Ovary (tissue), 9 donors: ENCODE results near the gene KIRREL1. TPM values are rescaled to one million over a fixed set of nuclear protein-coding genes. Genes with fewer than 3 reads are reported as not detected.

ENCODE experiments used
- DNase-seq, 5 donors: peaks; one replicate each; pipeline ENCODE4 v3.0.0-alpha.2; 2019 to 2020
- H3K27ac ChIP-seq, 2 donors: fragments of 200-600 bp; one replicate each; pipeline versions ENCODE4 v1.5.1 to v1.8.0; 2019 to 2022
- H3K27me3 ChIP-seq: fragments of 200-600 bp; one replicate; pipeline ENCODE4 v1.8.0; 2022
- H3K36me3 ChIP-seq: fragments of 200-600 bp; sonication (generic); one replicate; pipeline ENCODE4 v1.5.1; 2019
- H3K4me1 ChIP-seq: one replicate; pipeline ENCODE4 v1.8.1; 2013; ENCODE audit warnings: mild to moderate bottlenecking, moderate library complexity; ENCODE audit not compliant: insufficient read depth
- H3K4me3 ChIP-seq: fragments of 200-600 bp; sonication (generic); one replicate; pipeline ENCODE4 v1.5.1; 2017
- H3K9me3 ChIP-seq, 2 donors: fragments of 200-600 bp in 1 of 2; sonication (generic) in 1 of 2; one replicate each; pipeline versions ENCODE4 v1.5.1 to v1.8.1; 2013 to 2019; ENCODE audit warnings: mild to moderate bottlenecking in 1 of 2, moderate library complexity in 1 of 2
- CTCF ChIP-seq, 3 donors: fragments of 450-650 bp in 2 of 3; fragments of 200-600 bp in 1 of 3; IDR thresholded peaks; one replicate each; pipeline versions ENCODE4 v1.5.1 to v1.8.0; 2016 to 2022; ENCODE audit warnings: antibody characterized with exemption in 3 of 3, mild to moderate bottlenecking in 1 of 3
- EP300 ChIP-seq: sonication (generic); formaldehyde crosslinking; IDR thresholded peaks from one replicate; pipeline ENCODE4 v1.6.1; 2017; ENCODE audit warnings: antibody characterized with exemption
- POLR2A ChIP-seq: fragments of 450-650 bp; IDR thresholded peaks from one replicate; pipeline ENCODE4 v1.6.1; 2017; ENCODE audit warnings: antibody characterized with exemption, mild to moderate bottlenecking, moderate library complexity
- WGBS, 3 donors: extraction: QIAGEN DNeasy Blood & Tissue Kit in 1 of 3; methylation state at CpG; one replicate each; pipeline versions ENCODE4 v1.1.5 to v1.1.7; 2013 to 2017; 5-methylcytosine and 5-hydroxymethylcytosine counted together
- intact Hi-C, 4 donors: fragments of 100-400 bp; cut with DNase I; formaldehyde crosslinking; loops; one replicate each; pipeline versions ENCODE4 v1.11.0 to v1.15.1; 2022 to 2023
- polyA plus RNA-seq, 2 donors: library from polyadenylated mRNA; stranded (reverse); fragments of 200-250 nt in 1 of 2; fragments of 350-450 nt in 1 of 2; fragmentation: Illumina TruSeq in 1 of 2; extraction: RNeasy Lipid Tissue Mini Kit (QIAGEN cat#74804) in 1 of 2; gene quantifications; one replicate each; pipeline ENCODE4 v1.2.3, GENCODE V29; 2013 to 2014
- total RNA-seq, 7 donors: library from RNA; depleted of rRNA in 2 of 7; stranded (reverse); fragments of >200 nt in 2 of 7; fragmentation: NEBNext Ultra II Directional in 3 of 7; extraction: Animal tissue kit (Norgen Biotek cat#: 25700) in 3 of 7; gene quantifications; one replicate each; pipeline versions ENCODE4 v1.1.0 to v1.2.4, GENCODE V29; 2016 to 2023
- donor health status: DM: no; HTN: no; CAD: no; lungs with moderate emphysema.
- donor health status: DM: no; HTN: no; CAD: no.
- donor health status: Bipolar disorder and iron deficiency.
- donor health status: DM: yes; HTN: yes; CAD: no.
- donor health status: DM: no; HTN: no; CAD: no.
- donor health status: DM: yes; HTN: yes; CAD: no.

KIRREL1 gene
- total and polyA plus RNA-seq, 9 donors: 29.9 to 90.0 (median 65.8) TPM

GRCh38 chr1:158037866-158038359, 44.5 kb downstream of the KIRREL1 start:
- Histone ChIP-seq H3K27ac (no peak overlapping the region), H3K9me3 (no peaks in the 10 kb centered on the region), H3K36me3 (no peaks in the 10 kb centered on the region), H3K27me3 (no peaks in the 10 kb centered on the region), H3K4me3 (no peak overlapping the region), H3K4me1 (peaks cover 22% of the 10 kb centered on the region)
- peak in 4 of 5 donors; percentile 23 to 55 (median 45) for DNase-seq
- 30 to 39% (median 34%) methylated on average over 9 of the region's 9 CpGs for WGBS, 3 donors
- TF ChIP-seq CTCF (IDR thresholded peaks at IDR 0.05) (no peak), POLR2A (no peak), EP300 (no peak)
- intact Hi-C loops: loop anchor here in 3 of 4 donors (5.0 to 10.0 kb wide), 3 partner anchors 41 to 79 kb away; no protein-coding TSS in a partner anchor

- intact Hi-C loops: loop anchor here in 3 of 4 donors (5.0 to 10.0 kb wide), 3 partner anchors 41 to 79 kb away; no protein-coding TSS in a partner anchor
- no peak for TF ChIP-seq CTCF (IDR thresholded peaks at IDR 0.05)
- no peak for TF ChIP-seq EP300
- TF ChIP-seq POLR2A: no peak
- Histone ChIP-seq H3K4me3 (no peak overlapping the region), H3K9me3 (no peaks in the 10 kb centered on the region), H3K36me3 (no peaks in the 10 kb centered on the region), H3K4me1 (peaks cover 24% of the 10 kb centered on the region), H3K27me3 (no peaks in the 10 kb centered on the region), H3K27ac (no peak overlapping the region)
- DNase-seq: no peak
- WGBS, 3 donors: 78 to 83% (median 82%) methylated on average over 8 of the region's 8 CpGs
Measured at GRCh38 chr1:158038793-158039192, 45.3 kb downstream of the KIRREL1 start.

GRCh38 chr1:158039380-158039779, 45.9 kb downstream of the KIRREL1 start:
- H3K27ac ChIP-seq: no peak overlapping the region
- DNase-seq: no peak
- intact Hi-C loops: loop anchor here in 3 of 4 donors (5.0 to 10.0 kb wide), 3 partner anchors 42 to 78 kb away; no protein-coding TSS in a partner anchor
- H3K36me3 ChIP-seq: no peaks in the 10 kb centered on the region
- no peaks in the 10 kb centered on the region for H3K9me3 ChIP-seq
- no peak for TF ChIP-seq EP300
- TF ChIP-seq POLR2A: no peak
- no peak for TF ChIP-seq CTCF (IDR thresholded peaks at IDR 0.05)
- H3K27me3 ChIP-seq: no peaks in the 10 kb centered on the region
- peaks cover 25% of the 10 kb centered on the region for H3K4me1 ChIP-seq
- 51 to 78% (median 67%) methylated on average over 5 of the region's 5 CpGs for WGBS, 3 donors
- no peak overlapping the region for H3K4me3 ChIP-seq

GRCh38 chr1:158040323-158040722, 46.9 kb downstream of the KIRREL1 start:
- Histone ChIP-seq H3K4me1 (peaks cover 28% of the 10 kb centered on the region), H3K9me3 (no peaks in the 10 kb centered on the region), H3K36me3 (no peaks in the 10 kb centered on the region), H3K27ac (no peak overlapping the region), H3K27me3 (no peaks in the 10 kb centered on the region), H3K4me3 (no peak overlapping the region)
- no peak for DNase-seq
- intact Hi-C loops: no loop called here
- TF ChIP-seq CTCF (IDR thresholded peaks at IDR 0.05): no peak
